ENCODE measurements around the gene SEMA6A.

DNA sequence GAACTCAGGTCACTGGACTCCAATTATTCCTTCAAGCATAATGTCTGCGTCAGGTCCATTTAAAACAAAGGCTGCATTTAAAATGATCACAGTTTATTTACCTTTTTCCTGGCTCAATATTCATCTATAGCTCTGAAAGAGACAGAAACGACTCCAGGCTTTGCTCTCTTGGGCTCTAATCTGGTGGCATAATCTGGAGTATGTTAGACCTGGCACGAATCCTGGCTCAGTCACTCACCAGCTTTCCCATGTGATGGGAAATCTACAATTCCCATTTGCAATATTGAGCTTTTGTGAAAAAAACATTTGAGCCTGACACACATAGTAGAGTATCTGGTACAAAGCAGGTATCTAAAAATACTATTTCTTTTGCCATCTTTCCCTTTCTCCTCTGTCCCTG lies 155.8 kb downstream of the SEMA6A start:
- TF ChIP-seq CTCF (conservative IDR thresholded peaks at IDR 0.05; ENCODE audit: low read depth, low read length) = no peak
- no peak for TF ChIP-seq EZH2phosphoT487 (IDR thresholded peaks at IDR 0.05; ENCODE audit: borderline replicate concordance, low read length)
- no peak for TF ChIP-seq EZH2 (IDR thresholded peaks at IDR 0.05; ENCODE audit: low read length, unreplicated experiment)

All from PC-3 (cell line).